HFF-Myc (cell line): ENCODE data around the gene CCDC107.

Experiments used
- DNase-seq: peaks from one replicate; pipeline ENCODE4 v3.0.0-alpha.2; 2011; ENCODE audit warnings: low read depth; ENCODE audit errors: extremely low read depth
- H3K4me3 ChIP-seq: replicated peaks from 2 replicates; pipeline ENCODE4 v1.5.1; 2011; ENCODE audit warnings: low read depth, mild to moderate bottlenecking, control low read depth, low read length
- TF ChIP-seq, protein P1 (sequence below): IDR thresholded peaks from 2 replicates; pipeline ENCODE4 v1.5.1; 2012; ENCODE audit warnings: mild to moderate bottlenecking, low read depth, low read length, control low read depth; ENCODE audit errors: missing control alignments

The CCDC107 gene

DNA sequence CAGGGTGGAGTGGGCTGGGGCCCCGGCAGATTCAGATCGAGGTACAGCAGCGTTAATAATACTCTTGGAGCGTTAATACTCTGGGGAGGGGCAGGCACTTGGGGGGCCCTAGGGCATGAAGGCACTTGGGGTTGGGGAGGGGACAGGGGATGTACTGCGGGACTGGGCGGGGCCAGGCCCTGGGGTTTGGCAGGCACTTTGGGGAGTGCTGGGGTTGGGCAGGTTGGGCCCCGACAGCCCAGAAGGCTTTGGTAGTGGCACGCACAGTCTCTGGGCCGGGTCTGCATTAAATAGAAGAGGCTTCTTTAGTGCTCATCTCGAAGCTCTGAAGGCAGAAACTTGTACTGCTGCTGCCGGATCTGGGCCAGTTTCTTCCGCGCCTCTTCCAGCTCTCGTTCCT is 39.4 kb downstream of the CCDC107 start:
- DNase-seq = no peak
- H3K4me3 ChIP-seq = no peak overlapping the region
- TF ChIP-seq, protein P1, sequence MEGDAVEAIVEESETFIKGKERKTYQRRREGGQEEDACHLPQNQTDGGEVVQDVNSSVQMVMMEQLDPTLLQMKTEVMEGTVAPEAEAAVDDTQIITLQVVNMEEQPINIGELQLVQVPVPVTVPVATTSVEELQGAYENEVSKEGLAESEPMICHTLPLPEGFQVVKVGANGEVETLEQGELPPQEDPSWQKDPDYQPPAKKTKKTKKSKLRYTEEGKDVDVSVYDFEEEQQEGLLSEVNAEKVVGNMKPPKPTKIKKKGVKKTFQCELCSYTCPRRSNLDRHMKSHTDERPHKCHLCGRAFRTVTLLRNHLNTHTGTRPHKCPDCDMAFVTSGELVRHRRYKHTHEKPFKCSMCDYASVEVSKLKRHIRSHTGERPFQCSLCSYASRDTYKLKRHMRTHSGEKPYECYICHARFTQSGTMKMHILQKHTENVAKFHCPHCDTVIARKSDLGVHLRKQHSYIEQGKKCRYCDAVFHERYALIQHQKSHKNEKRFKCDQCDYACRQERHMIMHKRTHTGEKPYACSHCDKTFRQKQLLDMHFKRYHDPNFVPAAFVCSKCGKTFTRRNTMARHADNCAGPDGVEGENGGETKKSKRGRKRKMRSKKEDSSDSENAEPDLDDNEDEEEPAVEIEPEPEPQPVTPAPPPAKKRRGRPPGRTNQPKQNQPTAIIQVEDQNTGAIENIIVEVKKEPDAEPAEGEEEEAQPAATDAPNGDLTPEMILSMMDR = no peak

DNA sequence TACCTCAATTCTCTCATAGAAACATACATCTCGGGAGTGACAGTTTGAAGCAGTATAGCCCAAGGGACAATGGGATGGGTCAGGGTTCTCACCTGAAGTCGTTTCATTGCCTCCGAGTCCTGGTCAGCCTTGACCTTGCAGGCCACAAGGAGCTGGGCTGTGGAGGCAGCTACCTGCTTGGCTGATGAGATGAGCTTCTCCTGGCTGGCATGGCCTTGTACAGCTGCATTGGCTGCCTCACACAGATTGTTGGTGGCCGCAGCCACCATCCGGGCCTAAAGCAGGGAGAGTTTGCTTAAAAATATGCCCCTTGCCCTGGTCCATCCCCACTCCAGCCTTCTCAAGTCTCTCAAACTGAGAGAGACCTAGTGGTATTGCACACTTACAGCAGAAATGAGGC is 40.1 kb downstream of the CCDC107 start:
- no peak overlapping the region for H3K4me3 ChIP-seq
- TF ChIP-seq, protein P1 = no peak
- DNase-seq = no peak

DNA sequence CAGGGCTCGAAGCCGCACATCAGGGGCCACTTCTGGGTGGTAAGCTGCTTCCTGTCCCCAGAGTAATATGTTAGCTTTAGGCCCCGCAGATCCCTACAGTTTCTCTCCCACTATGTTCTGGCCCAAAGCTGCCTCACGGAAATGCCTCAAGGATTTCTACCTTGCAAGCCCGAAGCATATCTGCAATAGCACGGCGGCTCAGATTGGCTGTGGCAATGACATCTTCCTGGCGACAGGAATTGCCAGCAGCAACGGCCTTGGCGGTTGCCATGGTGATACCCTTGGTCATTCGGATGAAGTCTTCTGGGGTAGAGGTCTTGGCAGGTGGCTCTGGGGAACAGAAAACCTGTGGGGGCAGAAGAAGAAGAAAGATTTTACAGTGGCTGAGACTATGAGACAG is 41.9 kb downstream of the CCDC107 start:
- no peak overlapping the region for H3K4me3 ChIP-seq
- no peak for DNase-seq
- TF ChIP-seq, protein P1 = no peak

DNA sequence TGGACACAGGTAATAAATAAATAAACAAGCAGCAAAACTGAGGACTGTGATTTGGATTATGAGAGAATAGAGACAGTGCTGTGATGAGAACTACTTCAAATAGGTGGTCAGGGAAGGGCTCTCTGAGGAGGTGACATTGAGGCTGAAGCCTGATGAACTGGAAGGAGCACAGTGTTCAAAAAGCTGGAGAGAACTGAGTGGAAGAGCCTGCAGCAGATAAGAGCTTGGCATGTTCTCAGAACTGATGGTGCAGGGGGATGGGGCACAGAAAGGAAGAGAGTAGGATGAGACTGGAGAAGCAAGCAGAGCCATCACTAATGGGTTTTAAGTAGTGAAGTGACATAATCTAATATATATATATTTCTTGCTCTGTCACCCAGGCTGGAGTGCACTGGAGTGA is 42.9 kb downstream of the CCDC107 start:
- DNase-seq = no peak
- H3K4me3 ChIP-seq = no peak overlapping the region
- TF ChIP-seq, protein P1 = no peak

DNA sequence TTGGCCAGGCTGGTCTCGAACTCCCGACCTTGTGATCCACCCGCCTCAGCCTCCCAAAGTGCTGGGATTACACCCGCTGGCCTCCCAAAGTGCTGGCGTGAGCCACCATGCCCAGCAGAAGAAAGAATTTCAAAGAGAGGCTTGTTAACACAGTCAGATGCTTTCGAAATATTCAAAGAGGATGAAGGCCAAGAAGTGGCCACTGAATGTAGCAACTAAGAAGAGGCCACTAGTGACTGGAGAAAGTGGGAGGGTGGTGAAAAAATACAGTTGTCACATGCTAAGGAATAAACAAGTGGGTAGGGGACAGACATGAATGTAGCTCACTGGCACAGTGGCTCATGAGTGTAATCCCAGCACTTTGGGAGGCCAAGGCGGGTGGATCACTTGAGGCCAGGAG is 44.6 kb downstream of the CCDC107 start:
- H3K4me3 ChIP-seq = no peak overlapping the region
- no peak for DNase-seq
- TF ChIP-seq, protein P1 = no peak

DNA sequence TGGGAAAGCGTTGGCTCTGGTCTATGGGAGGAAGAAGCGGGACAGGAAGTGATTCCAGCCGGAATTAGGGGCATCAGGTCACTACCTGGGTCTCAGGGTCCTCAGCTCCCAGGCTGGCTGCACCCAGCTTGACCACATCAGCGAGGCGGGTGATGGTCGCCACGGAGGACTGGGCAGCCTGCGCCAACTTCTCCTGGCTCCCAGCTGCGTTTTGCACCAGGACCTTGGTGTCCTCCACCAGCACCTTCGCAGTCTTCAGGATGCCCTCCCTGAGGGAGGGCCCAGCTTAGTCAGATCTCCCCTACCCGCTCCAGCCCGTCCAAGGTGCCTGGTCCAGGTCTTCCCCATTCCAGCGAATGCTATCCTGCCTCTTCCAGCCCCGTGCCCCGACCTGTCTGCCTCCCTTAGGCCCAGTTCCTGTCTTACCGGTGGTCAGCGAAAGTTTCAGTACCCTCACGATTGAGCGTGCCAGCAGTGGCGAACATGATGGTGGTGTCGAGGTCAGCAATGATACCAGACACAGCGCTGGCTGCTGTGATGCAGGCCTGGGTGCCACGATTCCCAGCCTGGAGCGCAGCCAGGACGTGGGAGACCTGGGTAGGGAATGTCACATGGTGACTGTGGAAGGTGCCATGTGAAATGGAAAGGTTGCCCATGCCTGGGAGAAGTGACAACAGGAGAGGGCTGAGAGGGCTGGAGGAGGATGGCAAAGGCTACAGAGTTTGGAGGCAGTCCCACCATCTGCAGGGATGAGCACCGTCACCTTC is 46.0 kb downstream of the CCDC107 start:
- TF ChIP-seq, protein P1 = no peak
- no peak for DNase-seq
- H3K4me3 ChIP-seq = no peak overlapping the region

DNA sequence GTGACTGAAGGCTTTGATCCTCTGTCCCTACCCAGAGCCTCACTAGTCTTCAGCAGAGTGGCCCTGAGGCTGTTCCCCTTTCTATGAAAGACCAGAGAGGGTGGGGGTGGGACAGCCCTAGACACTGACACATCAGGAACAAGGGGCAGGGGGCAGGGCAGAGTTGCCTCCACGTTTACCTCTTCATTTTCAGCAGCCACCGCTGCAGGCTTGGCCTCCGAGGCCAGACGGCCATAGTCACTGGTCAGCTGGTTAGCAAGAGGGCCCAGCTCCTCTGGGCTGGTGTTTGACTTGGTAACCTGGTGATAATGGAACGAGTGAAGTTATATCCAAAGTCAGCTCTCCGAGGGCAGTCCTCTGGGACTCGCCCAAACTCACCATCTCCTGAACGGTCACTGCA is 47.3 kb downstream of the CCDC107 start:
- DNase-seq = no peak
- no peak overlapping the region for H3K4me3 ChIP-seq
- TF ChIP-seq, protein P1 = no peak
